Stomach (tissue), 4 donors: Measurements from ENCODE around the gene MST1R.

Source experiments
- POLR2A ChIP-seq, 4 donors: fragments of 450-650 bp; IDR thresholded peaks; one replicate each; pipeline ENCODE4 v1.6.1; 2016; ENCODE audit warnings: antibody characterized with exemption in 4 of 4, control low read depth in 2 of 4, mild to moderate bottlenecking in 1 of 4, moderate library complexity in 1 of 4
- TF ChIP-seq, protein P1 (sequence below), 7 experiments: fragments of 450-650 bp in 4 of 7; fragments of 200-600 bp in 3 of 7; sonication (generic) in 3 of 7; IDR thresholded peaks; one replicate each; pipeline ENCODE4 v1.5.1; 2016 to 2019; ENCODE audit warnings: antibody characterized with exemption in 7 of 7, control low read depth in 2 of 7, mild to moderate bottlenecking in 1 of 7

DNA sequence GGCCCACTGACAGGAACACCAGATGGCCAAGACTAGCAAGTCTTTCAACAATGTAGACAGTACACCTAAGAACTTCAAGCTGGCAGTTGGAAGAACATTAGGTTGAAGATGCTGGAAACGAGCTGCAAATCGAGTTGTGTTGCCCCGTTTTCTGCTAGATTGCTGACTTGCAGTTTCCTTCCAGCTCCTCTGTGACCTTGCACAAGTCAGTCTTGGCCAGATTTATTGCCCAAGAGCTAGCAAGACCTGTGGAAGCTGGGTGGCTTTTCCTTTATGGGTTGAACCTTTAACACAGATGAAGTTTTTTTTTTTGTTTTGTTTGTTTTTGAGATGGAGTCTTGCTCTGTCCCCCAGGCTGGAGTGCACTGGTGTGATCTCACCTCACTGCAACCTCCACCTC is 33.4 kb upstream of the MST1R start:
- TF ChIP-seq POLR2A (IDR thresholded peaks at IDR 0.05): no peak
- TF ChIP-seq, protein P1, sequence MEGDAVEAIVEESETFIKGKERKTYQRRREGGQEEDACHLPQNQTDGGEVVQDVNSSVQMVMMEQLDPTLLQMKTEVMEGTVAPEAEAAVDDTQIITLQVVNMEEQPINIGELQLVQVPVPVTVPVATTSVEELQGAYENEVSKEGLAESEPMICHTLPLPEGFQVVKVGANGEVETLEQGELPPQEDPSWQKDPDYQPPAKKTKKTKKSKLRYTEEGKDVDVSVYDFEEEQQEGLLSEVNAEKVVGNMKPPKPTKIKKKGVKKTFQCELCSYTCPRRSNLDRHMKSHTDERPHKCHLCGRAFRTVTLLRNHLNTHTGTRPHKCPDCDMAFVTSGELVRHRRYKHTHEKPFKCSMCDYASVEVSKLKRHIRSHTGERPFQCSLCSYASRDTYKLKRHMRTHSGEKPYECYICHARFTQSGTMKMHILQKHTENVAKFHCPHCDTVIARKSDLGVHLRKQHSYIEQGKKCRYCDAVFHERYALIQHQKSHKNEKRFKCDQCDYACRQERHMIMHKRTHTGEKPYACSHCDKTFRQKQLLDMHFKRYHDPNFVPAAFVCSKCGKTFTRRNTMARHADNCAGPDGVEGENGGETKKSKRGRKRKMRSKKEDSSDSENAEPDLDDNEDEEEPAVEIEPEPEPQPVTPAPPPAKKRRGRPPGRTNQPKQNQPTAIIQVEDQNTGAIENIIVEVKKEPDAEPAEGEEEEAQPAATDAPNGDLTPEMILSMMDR (IDR thresholded peaks at IDR 0.05): no peak
